Naive thymus-derived CD4-positive, alpha-beta T cell (primary cell): ENCODE measurements around the gene ABCB1. TPM values are rescaled to one million over a fixed set of nuclear protein-coding genes. Genes with fewer than 3 reads are reported as not detected.
A peak's percentile ranks its signal among the peaks of the same experiment; 100 is the strongest.

ENCODE experiments used
- ATAC-seq: fragments of 150-1000 bp; cut with Tn5 transposase; 2 replicates; pipeline ENCODE4 v1.10.0; 2021; ENCODE audit warnings: mild to moderate bottlenecking, moderate library complexity
- CTCF ChIA-PET: fragments of 350-600 bp; sonication (Branson Sonifier 250); formaldehyde crosslinking; loops from one replicate; lab custom pipeline; 2021; ENCODE audit warnings: antibody characterized with exemption; lab: Charles Lee
- POLR2A ChIA-PET: fragments of 350-600 bp; sonication (Branson Sonifier 250); formaldehyde crosslinking; loops from one replicate; lab custom pipeline; 2021; ENCODE audit warnings: antibody characterized with exemption, inconsistent platforms; lab: Charles Lee
- DNase-seq, 9 donors: peaks; one replicate each; pipeline versions ENCODE4 v3.0.0 to v3.0.0-alpha.2; 2020 to 2022; ENCODE audit warnings: mixed read lengths in 1 of 9
- H3K27ac ChIP-seq: one replicate; pipeline ENCODE4 v1.7.0; 2013; ENCODE audit warnings: mild to moderate bottlenecking, low read depth, low read length, moderate library complexity
- H3K27me3 ChIP-seq, 2 donors: one replicate each; pipeline ENCODE4 v1.7.0; 2013; ENCODE audit warnings: low read length in 2 of 2, mild to moderate bottlenecking in 2 of 2, moderate library complexity in 2 of 2; ENCODE audit not compliant: control insufficient read depth in 2 of 2, insufficient read depth in 2 of 2
- H3K36me3 ChIP-seq, 3 experiments: 1 replicate in 2 of 3; 2 replicates in 1 of 3; pipeline ENCODE4 v1.7.0; 2013; ENCODE audit warnings: low read length in 3 of 3, mild to moderate bottlenecking in 3 of 3, moderate library complexity in 1 of 3; ENCODE audit not compliant: insufficient read depth in 3 of 3, control insufficient read depth in 2 of 3
- H3K4me1 ChIP-seq, 2 donors: one replicate each; pipeline ENCODE4 v1.7.0; 2013; ENCODE audit warnings: low read length in 2 of 2, mild to moderate bottlenecking in 2 of 2, moderate library complexity in 1 of 2; ENCODE audit not compliant: control insufficient read depth in 2 of 2, insufficient read depth in 2 of 2
- H3K4me3 ChIP-seq: 2 replicates; pipeline ENCODE4 v1.7.0; 2013; ENCODE audit warnings: mild to moderate bottlenecking, low read length
- H3K9me3 ChIP-seq, 3 experiments: 1 replicate in 2 of 3; 2 replicates in 1 of 3; pipeline ENCODE4 v1.7.0; 2013; ENCODE audit warnings: low read length in 3 of 3; ENCODE audit not compliant: control insufficient read depth in 2 of 3
- H3K27ac Mint-ChIP-seq, 9 donors: one replicate each; pipeline ENCODE4 v1.8.0; 2020 to 2022; ENCODE audit warnings: mixed read lengths in 9 of 9, mild to moderate bottlenecking in 8 of 9, moderate library complexity in 5 of 9, inconsistent platforms in 2 of 9
- H3K27me3 Mint-ChIP-seq, 5 donors: one replicate each; pipeline ENCODE4 v1.8.0; 2021 to 2022; ENCODE audit warnings: mixed read lengths in 5 of 5, mild to moderate bottlenecking in 1 of 5
- H3K36me3 Mint-ChIP-seq, 5 donors: one replicate each; pipeline ENCODE4 v1.8.0; 2020 to 2022; ENCODE audit warnings: mixed read lengths in 5 of 5, mild to moderate bottlenecking in 3 of 5, inconsistent platforms in 1 of 5
- H3K4me1 Mint-ChIP-seq, 7 donors: one replicate each; pipeline ENCODE4 v1.8.0; 2020 to 2022; ENCODE audit warnings: mixed read lengths in 7 of 7, mild to moderate bottlenecking in 3 of 7, inconsistent platforms in 1 of 7
- H3K4me3 Mint-ChIP-seq, 10 donors: one replicate each; pipeline ENCODE4 v1.8.0; 2020 to 2022; ENCODE audit warnings: mild to moderate bottlenecking in 10 of 10, mixed read lengths in 10 of 10, moderate library complexity in 6 of 10, inconsistent platforms in 2 of 10
- H3K9me3 Mint-ChIP-seq, 11 donors: one replicate each; pipeline ENCODE4 v1.8.0; 2020 to 2022; ENCODE audit warnings: mixed read lengths in 11 of 11, mild to moderate bottlenecking in 4 of 11, inconsistent platforms in 1 of 11, moderate library complexity in 1 of 11
- intact Hi-C, 2 donors: fragments of 100-400 bp; cut with micrococcal nuclease; formaldehyde crosslinking; loops; one replicate each; pipeline ENCODE4 v1.15.1; 2023
- polyA plus RNA-seq, 2 donors: library from polyadenylated mRNA; unstranded; fragments of 300-500 nt; fragmentation: Illumina TruSeq; gene quantifications; one replicate each; pipeline ENCODE4 v1.2.3, GENCODE V29; 2021
- total RNA-seq, 6 experiments: library from RNA in 5 of 6; stranded (reverse) in 5 of 6; gene quantifications; 1 replicate in 5 of 6; 2 replicates in 1 of 6; pipeline ENCODE4 v1.2.3 and lab custom pipeline; 2021 to 2026

The ABCB1 gene
- total and polyA plus RNA-seq, 7 experiments from 2014 or later: 3.0 to 14.3 (median 9.0) TPM

DNA sequence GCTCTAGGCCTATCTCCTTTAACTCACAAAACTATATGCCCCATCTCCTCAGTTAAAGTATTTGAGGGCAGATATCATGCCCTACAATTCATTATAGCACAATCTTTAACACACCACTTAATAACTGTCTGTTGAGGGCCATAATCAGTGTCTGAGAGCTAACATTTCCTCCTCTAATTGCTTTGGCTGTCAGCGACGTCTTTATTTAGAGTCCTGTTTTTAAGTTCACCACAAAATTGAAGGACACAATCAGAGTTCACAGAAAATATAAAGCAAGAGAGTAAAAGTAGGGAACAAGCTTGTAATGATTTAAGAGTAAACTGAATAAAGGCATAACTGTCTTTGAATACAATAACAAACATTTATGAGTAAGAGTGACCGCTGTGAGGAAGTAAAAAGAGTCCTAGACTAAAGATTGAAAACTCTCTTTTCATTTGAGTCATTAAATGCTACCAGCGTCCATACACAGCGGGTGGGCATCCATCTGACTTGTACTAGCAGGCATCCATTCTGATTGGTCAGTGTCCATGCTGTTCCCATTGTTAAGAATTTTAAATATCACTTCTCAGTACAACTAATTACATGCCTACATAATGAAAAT lies 86.8 kb downstream of the ABCB1 start:
- H3K36me3 ChIP-seq: peaks cover 0 to 13% (median 0%) of the 10 kb centered on the region in 3 experiments
- Mint-ChIP-seq H3K4me1 (peaks cover 0 to 10% (median 0%) of the 10 kb centered on the region in 7 donors), H3K27ac (no peak overlapping the region), H3K36me3 (peaks cover 0 to 28% (median 7%) of the 10 kb centered on the region in 5 donors), H3K9me3 (no peaks in the 10 kb centered on the region), H3K4me3 (no peak overlapping the region), H3K27me3 (no peaks in the 10 kb centered on the region)
- no peaks in the 10 kb centered on the region for H3K4me1 ChIP-seq
- no peaks in the 10 kb centered on the region for H3K27me3 ChIP-seq
- no peak overlapping the region for H3K4me3 ChIP-seq
- H3K9me3 ChIP-seq: no peaks in the 10 kb centered on the region
- POLR2A ChIA-PET: no interaction called here
- H3K27ac ChIP-seq: no peak overlapping the region
- ATAC-seq (no peak), DNase-seq (no peak)
- intact Hi-C loops: no loop called here
- CTCF ChIA-PET: no interaction called here

DNA sequence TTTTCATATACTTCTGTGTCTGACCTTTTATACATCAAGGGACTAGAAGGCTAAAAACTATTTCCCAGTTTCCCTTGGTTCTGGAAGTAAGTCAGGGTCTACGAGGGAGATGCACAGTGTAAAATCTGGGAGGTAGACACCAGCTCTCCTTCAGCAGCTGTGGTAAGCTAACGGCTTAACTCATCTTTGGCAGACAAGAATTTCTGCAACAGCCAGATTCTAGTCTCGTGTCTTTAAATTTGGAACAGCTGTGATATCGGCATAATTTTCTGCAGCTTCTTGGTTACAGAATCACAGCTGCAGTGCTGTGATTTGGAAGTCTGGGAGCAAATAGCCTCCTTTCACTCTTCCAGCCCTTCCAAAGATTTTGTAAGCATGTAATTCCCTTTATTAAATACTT lies 87.8 kb downstream of the ABCB1 start:
- no peaks in the 10 kb centered on the region for H3K4me1 ChIP-seq
- ChIA-PET POLR2A (no interaction called here), CTCF (no interaction called here)
- Mint-ChIP-seq H3K9me3 (no peaks in the 10 kb centered on the region), H3K4me1 (peaks cover 0 to 10% (median 0%) of the 10 kb centered on the region in 7 donors), H3K27ac (no peak overlapping the region), H3K4me3 (no peak overlapping the region), H3K27me3 (no peaks in the 10 kb centered on the region), H3K36me3 (peaks cover 0 to 24% (median 7%) of the 10 kb centered on the region in 5 donors)
- H3K4me3 ChIP-seq: no peak overlapping the region
- no peak for DNase-seq
- intact Hi-C loops: no loop called here
- ATAC-seq: no peak
- H3K27me3 ChIP-seq: no peaks in the 10 kb centered on the region
- no peak overlapping the region for H3K27ac ChIP-seq
- no peaks in the 10 kb centered on the region for H3K9me3 ChIP-seq
- H3K36me3 ChIP-seq: peaks cover 0 to 13% (median 0%) of the 10 kb centered on the region in 3 experiments

DNA sequence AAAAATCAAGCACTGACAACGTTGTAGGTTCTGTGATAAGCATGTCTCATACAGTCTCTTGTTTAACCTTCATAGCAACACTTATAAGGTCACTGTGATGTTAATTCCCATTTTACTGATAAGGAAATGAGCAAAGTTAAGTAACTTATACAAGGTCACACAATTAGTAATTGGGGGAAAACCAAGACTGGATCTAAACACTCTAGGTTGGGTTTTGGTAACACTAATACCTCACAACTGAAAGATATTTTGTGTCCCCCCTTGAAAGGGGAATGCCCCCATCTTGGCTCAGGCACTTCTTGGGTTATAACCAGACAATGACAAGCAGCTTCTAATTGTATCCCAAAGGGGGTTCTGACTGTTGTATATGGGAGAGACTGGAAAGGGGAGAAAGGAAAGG lies 89.2 kb downstream of the ABCB1 start:
- peaks cover 0 to 10% (median 0%) of the 10 kb centered on the region in 7 donors for H3K4me1 Mint-ChIP-seq

DNA sequence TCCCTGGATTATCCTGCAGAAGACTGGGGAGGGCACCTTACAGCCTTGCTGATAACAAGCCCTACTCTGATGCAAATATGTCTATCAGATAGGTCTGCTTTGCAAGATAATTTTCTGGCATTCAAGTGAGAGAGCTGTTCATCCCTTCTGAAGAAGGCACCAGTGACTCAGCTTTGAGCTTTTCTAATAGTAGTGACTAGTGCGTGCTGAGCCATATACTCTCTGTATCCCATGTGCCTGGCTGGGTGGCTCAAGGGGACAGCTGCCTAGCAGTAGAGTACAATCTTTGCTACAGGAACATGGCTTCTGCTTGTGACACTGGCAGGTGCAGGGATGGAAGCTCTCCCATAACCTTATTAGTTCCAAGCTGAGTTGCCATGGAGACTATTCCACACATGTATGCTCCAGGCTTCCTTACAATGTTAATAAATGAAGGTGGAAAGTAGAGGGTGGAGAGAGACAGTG lies 90.2 kb downstream of the ABCB1 start:
- peaks cover 0 to 13% (median 0%) of the 10 kb centered on the region in 3 experiments for H3K36me3 ChIP-seq
- intact Hi-C loops: no loop called here
- CTCF ChIA-PET: no interaction called here
- no peaks in the 10 kb centered on the region for H3K4me1 ChIP-seq
- H3K27ac ChIP-seq: no peak overlapping the region
- no peak for ATAC-seq
- peaks cover 0 to 16% (median 0%) of the 10 kb centered on the region in 7 donors for H3K4me1 Mint-ChIP-seq
- H3K27me3 ChIP-seq: no peaks in the 10 kb centered on the region
- DNase-seq: no peak
- H3K4me3 Mint-ChIP-seq: no peak overlapping the region
- no peak overlapping the region for H3K27ac Mint-ChIP-seq
- POLR2A ChIA-PET: no interaction called here
- no peak overlapping the region for H3K4me3 ChIP-seq
- no peaks in the 10 kb centered on the region for H3K27me3 Mint-ChIP-seq
- no peaks in the 10 kb centered on the region for H3K9me3 ChIP-seq
- peaks cover 0 to 25% (median 7%) of the 10 kb centered on the region in 5 donors for H3K36me3 Mint-ChIP-seq
- no peaks in the 10 kb centered on the region for H3K9me3 Mint-ChIP-seq

More for the DNA sequence above, 89.2 kb downstream of the ABCB1 start:
- DNase-seq (no peak), ATAC-seq (no peak)
- H3K4me3 ChIP-seq: no peak overlapping the region
- Mint-ChIP-seq H3K27ac (peak overlapping the region in 3 of 9 donors; percentile 2 to 10 (median 6)), H3K9me3 (no peaks in the 10 kb centered on the region), H3K36me3 (peaks cover 0 to 25% (median 7%) of the 10 kb centered on the region in 5 donors), H3K27me3 (no peaks in the 10 kb centered on the region), H3K4me3 (no peak overlapping the region)
- peaks cover 0 to 13% (median 0%) of the 10 kb centered on the region in 3 experiments for H3K36me3 ChIP-seq
- H3K4me1 ChIP-seq: no peaks in the 10 kb centered on the region
- ChIA-PET POLR2A (no interaction called here), CTCF (no interaction called here)
- intact Hi-C loops: no loop called here
- H3K9me3 ChIP-seq: no peaks in the 10 kb centered on the region
- H3K27ac ChIP-seq: no peak overlapping the region
- no peaks in the 10 kb centered on the region for H3K27me3 ChIP-seq

DNA sequence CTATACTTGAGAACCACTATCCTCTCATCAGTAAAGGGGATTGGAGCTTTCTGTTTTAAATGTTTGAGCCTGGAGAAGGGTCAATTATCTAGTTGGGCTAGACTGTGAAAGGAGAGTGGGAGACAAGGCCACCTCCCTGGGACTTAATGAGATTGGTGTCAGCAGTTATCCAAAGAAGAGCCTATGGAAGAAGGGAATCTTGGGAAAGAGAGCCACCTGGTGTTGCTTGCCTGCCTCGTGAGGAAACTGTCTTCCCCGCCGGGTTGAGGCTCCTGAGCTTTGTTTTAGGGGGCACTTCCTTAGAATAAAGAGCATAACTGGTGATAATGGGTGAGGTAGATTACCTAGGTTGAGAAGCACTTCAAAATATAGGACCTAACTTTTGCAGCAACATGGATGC lies 93.2 kb downstream of the ABCB1 start:
- Histone ChIP-seq H3K9me3 (no peaks in the 10 kb centered on the region), H3K36me3 (peaks cover 0 to 5% (median 0%) of the 10 kb centered on the region in 3 experiments), H3K4me1 (no peaks in the 10 kb centered on the region), H3K27me3 (no peaks in the 10 kb centered on the region), H3K4me3 (no peak overlapping the region), H3K27ac (no peak overlapping the region)
- Mint-ChIP-seq H3K4me3 (no peak overlapping the region), H3K27ac (peak overlapping the region in 1 of 9 donors; percentile 11), H3K9me3 (no peaks in the 10 kb centered on the region), H3K27me3 (no peaks in the 10 kb centered on the region), H3K4me1 (peaks cover 0 to 16% (median 0%) of the 10 kb centered on the region in 7 donors), H3K36me3 (peaks cover 0 to 8% (median 0%) of the 10 kb centered on the region in 5 donors)
- ChIA-PET CTCF (no interaction called here), POLR2A (no interaction called here)
- DNase-seq: no peak
- intact Hi-C loops: loop anchor here (2.0 to 10.0 kb wide), 6 partner anchors 117 to 661 kb away; partner anchors contain the start of gene RUNDC3B (in 2 of the 2)
- ATAC-seq: no peak

DNA sequence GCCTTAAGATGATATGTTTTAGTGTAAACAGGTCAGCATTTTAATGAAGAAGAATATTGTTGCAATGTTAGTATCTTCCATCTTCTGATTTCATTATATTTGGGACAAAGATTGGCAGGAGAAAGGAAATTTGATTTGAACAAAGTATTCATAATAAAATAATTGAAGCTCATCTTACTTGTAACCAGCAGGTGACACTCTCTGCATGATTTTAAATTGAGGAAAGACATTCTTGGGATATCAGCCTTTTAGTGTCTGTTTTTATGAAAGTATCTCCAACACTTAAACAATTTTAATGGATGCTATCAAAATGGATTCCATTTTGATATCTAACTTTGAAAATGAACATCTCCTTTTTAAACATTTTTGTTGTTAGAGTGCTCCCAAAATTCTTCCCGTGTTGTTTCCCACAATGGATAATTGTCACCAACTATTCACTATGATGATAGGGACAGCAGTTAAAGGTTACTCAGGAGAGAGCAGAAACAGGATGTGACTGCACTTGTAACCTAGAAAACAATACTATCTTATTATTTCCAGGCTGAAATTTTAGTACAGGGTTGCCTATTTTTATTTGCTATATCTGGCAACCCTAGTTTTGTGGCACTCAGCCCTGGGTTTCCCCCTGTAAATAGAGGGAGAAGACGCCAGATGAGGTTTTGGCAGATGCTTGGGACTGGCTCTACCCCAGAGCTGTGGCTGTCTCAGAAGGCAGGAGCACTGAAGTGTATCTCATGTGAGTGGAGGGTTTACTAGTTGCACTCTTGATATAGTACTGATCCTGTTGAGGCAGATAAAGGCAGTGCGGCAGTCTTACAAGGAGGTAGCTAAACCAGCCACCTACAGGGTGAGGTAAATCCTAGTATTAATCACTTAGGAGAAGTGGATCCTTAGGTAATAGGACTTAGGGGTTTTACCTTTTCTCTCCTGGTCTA lies 94.2 kb downstream of the ABCB1 start:
- peaks cover 0 to 5% (median 0%) of the 10 kb centered on the region in 3 experiments for H3K36me3 ChIP-seq
- DNase-seq (peak in 3 of 9 donors; percentile 4 to 14 (median 12)), ATAC-seq (no peak)
- POLR2A ChIA-PET: no interaction called here
- Mint-ChIP-seq H3K9me3 (no peaks in the 10 kb centered on the region), H3K27me3 (no peaks in the 10 kb centered on the region), H3K27ac (no peak overlapping the region), H3K4me3 (no peak overlapping the region), H3K4me1 (peaks cover 0 to 16% (median 0%) of the 10 kb centered on the region in 7 donors), H3K36me3 (peaks cover 0 to 8% (median 0%) of the 10 kb centered on the region in 5 donors)
- no peaks in the 10 kb centered on the region for H3K4me1 ChIP-seq
- intact Hi-C loops: loop anchor here (1.0 to 10.0 kb wide), 7 partner anchors 118 to 662 kb away; partner anchors contain the start of gene RUNDC3B (in 2 of the 2)
- CTCF ChIA-PET: interaction anchor here (1.0 to 1.6 kb wide), 4 partner anchors 94 to 605 kb away, joined by 3 to 8 read pairs (median 4); partner anchors contain the start of gene ABCB1
- H3K9me3 ChIP-seq: no peaks in the 10 kb centered on the region
- no peaks in the 10 kb centered on the region for H3K27me3 ChIP-seq
- H3K27ac ChIP-seq: no peak overlapping the region
- H3K4me3 ChIP-seq: no peak overlapping the region
